Measurements from ENCODE around the gene MDM4. TPM values are rescaled to one million over a fixed set of nuclear protein-coding genes. Genes with fewer than 3 reads are reported as not detected.

The MDM4 gene
- total RNA-seq, 1 experiment from 2014 or later = 56.5 TPM

- H3K27me3 Mint-ChIP-seq (ENCODE audit: insufficient read depth, unreplicated experiment) = no peaks in the 10 kb centered on the region
- no peaks in the 10 kb centered on the region for H3K4me1 ChIP-seq
- H3K27ac Mint-ChIP-seq (ENCODE audit: unreplicated experiment) = no peak overlapping the region
- H3K9me3 ChIP-seq = no peaks in the 10 kb centered on the region
- BruUV-seq (replicated peaks) = no TSS peak
- DNase-seq = no peak
- H3K4me3 ChIP-seq (ENCODE audit: low read depth, low read length) = no peak overlapping the region
- no peaks in the 10 kb centered on the region for H3K4me1 Mint-ChIP-seq (ENCODE audit: low read depth, unreplicated experiment)
- ChIA-PET POLR2A (no interaction called here), CTCF (no interaction called here)
- no peaks in the 10 kb centered on the region for H3K27me3 ChIP-seq (replicated peaks; ENCODE audit: control insufficient read depth, insufficient read depth, low read length)
- TF ChIP-seq CTCF (IDR thresholded peaks at IDR 0.05; ENCODE audit: insufficient read depth in 1 of 2, low read depth in 1 of 2, low read length in 1 of 2, severe bottlenecking in 1 of 2, unreplicated experiment in 1 of 2) = no peak
- H3K36me3 Mint-ChIP-seq (ENCODE audit: insufficient read depth, unreplicated experiment) = no peaks in the 10 kb centered on the region
- H3K4me3 Mint-ChIP-seq (ENCODE audit: unreplicated experiment) = no peak overlapping the region
- intact Hi-C loops (cut with micrococcal nuclease; ENCODE audit: unreplicated experiment) = no loop called here
- H3K36me3 ChIP-seq (ENCODE audit: control insufficient read depth, insufficient read depth, low read length) = peaks cover 2% of the 10 kb centered on the region; the same call in 1 of the 2 replicates
- no peaks in the 10 kb centered on the region for H3K9me3 Mint-ChIP-seq (ENCODE audit: unreplicated experiment)
These were observed 47.4 kb upstream of the MDM4 start for GRCh38 chr1:204468766-204469302.

DNA sequence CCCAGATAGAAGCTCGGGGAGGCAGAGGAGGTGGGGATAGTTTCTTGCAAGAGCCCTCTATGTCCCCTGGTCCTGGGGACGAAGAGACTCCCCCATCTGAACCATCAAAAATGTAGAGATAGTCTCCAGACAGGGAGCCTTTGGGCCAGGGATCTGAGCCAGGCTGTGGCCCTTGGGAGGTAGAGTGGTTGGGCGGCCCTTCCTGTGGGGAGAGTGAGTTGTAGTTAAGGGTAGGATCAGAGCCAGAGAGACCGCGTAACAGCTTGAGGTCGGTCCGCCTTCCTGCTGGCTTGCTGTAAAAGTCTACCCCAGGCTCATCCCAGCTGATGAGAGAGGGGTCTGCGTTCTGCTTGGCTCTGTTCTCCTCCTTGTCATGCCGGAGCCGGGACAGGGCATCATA, 46.9 kb upstream of the MDM4 start:
- Histone ChIP-seq H3K9me3 (no peaks in the 10 kb centered on the region), H3K4me1 (no peaks in the 10 kb centered on the region), H3K4me3 (ENCODE audit: low read depth, low read length) (no peak overlapping the region), H3K36me3 (ENCODE audit: control insufficient read depth, insufficient read depth, low read length) (peaks cover 2% of the 10 kb centered on the region; the same call in 1 of the 2 replicates), H3K27me3 (replicated peaks; ENCODE audit: control insufficient read depth, insufficient read depth, low read length) (no peaks in the 10 kb centered on the region)
- no TSS peak for BruUV-seq (replicated peaks)
- H3K4me3 Mint-ChIP-seq (ENCODE audit: unreplicated experiment) = no peak overlapping the region
- H3K27me3 Mint-ChIP-seq (ENCODE audit: insufficient read depth, unreplicated experiment) = no peaks in the 10 kb centered on the region
- no peaks in the 10 kb centered on the region for H3K4me1 Mint-ChIP-seq (ENCODE audit: low read depth, unreplicated experiment)
- no peak for DNase-seq
- no peak for TF ChIP-seq CTCF (IDR thresholded peaks at IDR 0.05; ENCODE audit: insufficient read depth in 1 of 2, low read depth in 1 of 2, low read length in 1 of 2, severe bottlenecking in 1 of 2, unreplicated experiment in 1 of 2)
- CTCF ChIA-PET = no interaction called here
- intact Hi-C loops (cut with micrococcal nuclease; ENCODE audit: unreplicated experiment) = no loop called here
- H3K36me3 Mint-ChIP-seq (ENCODE audit: insufficient read depth, unreplicated experiment) = no peaks in the 10 kb centered on the region
- H3K27ac Mint-ChIP-seq (ENCODE audit: unreplicated experiment) = no peak overlapping the region
- POLR2A ChIA-PET = no interaction called here
- no peaks in the 10 kb centered on the region for H3K9me3 Mint-ChIP-seq (ENCODE audit: unreplicated experiment)

DNA sequence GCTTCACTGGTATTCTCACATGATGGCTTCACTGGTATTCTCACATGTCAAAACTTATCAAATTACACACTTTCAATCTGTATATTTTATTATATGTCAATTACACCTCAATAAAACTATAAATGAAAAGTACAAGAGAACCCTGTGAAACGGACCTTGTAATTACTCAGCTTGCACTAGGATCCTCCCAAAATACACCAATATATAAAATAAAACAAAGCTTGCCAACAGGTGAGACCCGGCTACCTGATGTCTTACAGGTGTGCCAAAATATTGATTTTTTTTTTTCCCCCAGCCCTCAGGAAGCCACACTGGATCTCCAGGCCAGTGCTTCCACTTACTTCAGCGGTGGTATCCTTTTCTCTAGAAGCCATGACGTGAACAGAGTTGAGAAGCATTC, 44.5 kb upstream of the MDM4 start:
- no TSS peak for BruUV-seq (replicated peaks)
- ChIA-PET POLR2A (no interaction called here), CTCF (interaction anchor here (0.6 kb wide), 1 partner anchor 19 kb away, joined by 4 read pairs; no protein-coding TSS in a partner anchor)
- H3K4me3 ChIP-seq (ENCODE audit: low read depth, low read length) = no peak overlapping the region
- H3K27me3 Mint-ChIP-seq (ENCODE audit: insufficient read depth, unreplicated experiment) = no peaks in the 10 kb centered on the region
- DNase-seq = no peak
- no peaks in the 10 kb centered on the region for H3K9me3 Mint-ChIP-seq (ENCODE audit: unreplicated experiment)
- no peak for TF ChIP-seq CTCF (IDR thresholded peaks at IDR 0.05; ENCODE audit: insufficient read depth in 1 of 2, low read depth in 1 of 2, low read length in 1 of 2, severe bottlenecking in 1 of 2, unreplicated experiment in 1 of 2)
- no peak overlapping the region for H3K4me3 Mint-ChIP-seq (ENCODE audit: unreplicated experiment)
- H3K4me1 ChIP-seq = no peaks in the 10 kb centered on the region
- H3K36me3 ChIP-seq (ENCODE audit: control insufficient read depth, insufficient read depth, low read length) = peaks cover 2% of the 10 kb centered on the region; the same call in 1 of the 2 replicates
- H3K27ac Mint-ChIP-seq (ENCODE audit: unreplicated experiment) = no peak overlapping the region
- intact Hi-C loops (cut with micrococcal nuclease; ENCODE audit: unreplicated experiment) = no loop called here
- H3K36me3 Mint-ChIP-seq (ENCODE audit: insufficient read depth, unreplicated experiment) = no peaks in the 10 kb centered on the region
- no peaks in the 10 kb centered on the region for H3K4me1 Mint-ChIP-seq (ENCODE audit: low read depth, unreplicated experiment)
- no peaks in the 10 kb centered on the region for H3K27me3 ChIP-seq (replicated peaks; ENCODE audit: control insufficient read depth, insufficient read depth, low read length)
- no peaks in the 10 kb centered on the region for H3K9me3 ChIP-seq
